Measurements from ENCODE around the gene SNORC. TPM values are rescaled to one million over a fixed set of nuclear protein-coding genes. Genes with fewer than 3 reads are reported as not detected.

Gene SNORC
- total RNA-seq, 1 donor from 2014 or later: 1.3 TPM

DNA sequence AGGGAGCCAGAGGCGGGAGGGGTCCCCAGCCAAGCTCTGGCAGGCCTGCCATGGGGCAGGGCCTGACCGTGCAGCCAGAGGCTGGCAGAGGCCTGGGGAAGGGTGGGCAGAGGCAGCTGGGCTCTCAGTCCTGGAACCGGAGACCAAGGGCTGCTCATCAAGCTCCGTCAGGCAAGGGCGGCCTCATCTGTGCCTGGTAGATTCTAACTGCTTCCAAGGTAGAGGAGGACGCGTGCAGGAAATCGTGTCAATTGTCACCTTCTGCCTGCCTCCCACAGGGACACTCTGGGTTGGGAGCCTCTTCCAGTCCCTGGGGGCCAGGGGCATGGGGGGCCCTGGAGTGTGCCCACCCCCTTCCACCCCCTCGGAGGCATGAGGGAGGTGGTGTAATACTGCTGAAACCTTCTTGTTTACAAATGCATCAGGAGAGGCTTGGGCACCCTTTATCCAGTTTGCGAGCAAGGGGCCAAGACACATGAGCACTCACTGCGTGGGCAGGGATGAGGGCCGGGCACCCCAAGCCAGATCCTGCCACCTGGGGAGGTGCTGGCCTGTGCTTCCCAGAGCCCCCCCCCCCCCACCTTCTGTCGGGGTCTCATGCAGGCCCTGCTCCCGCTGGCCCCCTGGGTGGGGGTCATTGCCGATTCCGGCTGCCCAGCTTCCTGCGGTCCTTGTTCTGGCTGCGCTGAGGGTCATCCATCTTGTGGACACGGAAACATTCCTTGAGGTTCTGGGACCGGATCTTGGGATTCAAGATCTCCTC lies 9.0 kb downstream of the SNORC start:
- DNase-seq: no peak
- intact Hi-C loops (cut with micrococcal nuclease): no loop called here
- ATAC-seq: no peak

DNA sequence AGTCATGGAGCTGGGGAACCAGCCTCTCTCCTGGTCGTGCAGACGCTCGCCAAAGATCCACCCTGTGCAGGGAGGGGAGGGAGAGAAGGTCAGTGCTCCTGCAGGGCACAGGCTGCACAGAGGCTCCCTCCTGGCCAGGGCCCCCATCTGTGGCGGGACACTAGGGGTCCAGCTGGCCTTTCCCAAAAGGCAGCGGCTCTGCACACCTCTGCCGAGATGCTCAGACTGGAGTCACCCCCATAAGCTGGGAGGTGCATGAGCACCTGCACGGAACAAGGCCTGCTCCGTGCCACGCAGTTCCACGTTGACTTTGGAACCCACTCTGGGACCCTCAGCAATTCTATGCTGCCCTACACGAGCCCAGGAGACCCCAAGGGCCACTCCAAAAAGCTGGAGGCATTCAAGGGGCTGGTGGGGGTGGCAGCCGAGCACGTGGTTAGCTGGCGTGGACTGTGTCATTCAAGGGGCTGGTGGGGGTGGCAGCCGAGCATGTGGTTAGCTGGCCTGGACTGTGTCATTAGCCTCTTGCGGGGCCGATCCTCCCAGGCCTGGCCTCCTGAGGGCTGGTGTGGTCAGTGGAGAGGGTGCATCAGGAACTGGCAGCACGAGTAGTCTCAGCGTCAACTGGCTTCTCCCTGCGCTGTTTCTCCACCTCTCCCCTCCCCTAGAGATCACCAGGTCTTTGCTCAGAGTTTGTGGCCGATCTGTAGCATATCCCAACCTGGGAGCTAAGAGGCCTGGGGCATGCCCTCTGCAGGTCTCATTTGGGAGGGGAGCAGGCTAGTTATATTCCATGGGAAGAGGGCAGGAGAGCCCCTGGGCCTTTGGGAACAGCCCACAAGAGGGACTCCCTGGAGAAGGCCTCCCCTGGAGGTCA lies 9.8 kb downstream of the SNORC start:
- intact Hi-C loops (cut with micrococcal nuclease): no loop called here
- DNase-seq: no peak
- ATAC-seq: no peak

DNA sequence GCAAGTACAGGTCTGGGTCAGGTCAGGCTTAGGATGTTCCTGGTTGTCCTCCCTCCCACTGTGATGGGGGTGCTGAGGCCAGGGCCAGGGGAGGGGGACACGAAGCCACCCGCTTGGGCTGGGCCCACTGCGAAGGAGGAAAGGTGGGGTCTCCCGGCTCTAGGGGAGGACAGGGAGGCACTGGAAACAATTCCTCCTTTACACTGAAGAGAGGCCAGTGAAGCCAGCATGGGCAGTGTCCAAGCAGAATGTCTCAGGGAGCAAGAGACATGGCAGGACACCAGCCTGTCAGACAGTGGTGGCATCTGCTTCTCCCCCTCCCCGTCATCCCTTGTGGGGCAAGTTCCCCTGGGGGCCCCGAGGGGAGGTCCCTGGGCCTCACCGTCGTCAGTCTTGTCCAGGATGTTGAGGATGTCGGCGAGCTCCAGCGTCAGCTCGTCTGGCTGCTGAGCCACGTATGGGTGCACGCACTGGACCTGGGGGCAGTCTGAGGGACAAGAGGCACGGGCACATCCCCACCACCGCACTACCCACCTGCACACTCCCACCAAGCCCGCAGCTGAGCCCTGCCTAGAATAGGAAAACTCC lies 10.8 kb downstream of the SNORC start:
- intact Hi-C loops (cut with micrococcal nuclease): no loop called here
- no peak for DNase-seq
- no peak for ATAC-seq

DNA sequence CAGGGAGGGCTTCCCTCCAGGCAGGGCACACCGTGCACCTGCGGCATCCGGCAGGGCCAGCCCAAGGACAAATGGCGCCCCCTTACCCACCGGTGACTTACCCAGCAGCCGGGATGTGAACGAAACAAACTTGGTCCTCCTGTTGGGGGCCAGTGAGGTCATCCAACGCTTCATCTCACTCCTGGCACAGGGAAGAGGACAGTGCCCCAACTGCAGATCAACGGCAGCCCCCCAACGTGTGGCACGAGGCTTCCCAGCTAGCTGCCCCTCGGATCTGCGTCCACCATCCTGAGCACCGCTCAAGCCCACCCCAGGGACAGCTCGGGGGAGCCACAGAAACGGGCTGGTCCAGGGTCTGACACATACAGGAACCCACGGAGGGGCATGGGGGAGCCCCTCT lies 12.0 kb downstream of the SNORC start:
- DNase-seq (no peak), ATAC-seq (no peak)
- intact Hi-C loops (cut with micrococcal nuclease): no loop called here

DNA sequence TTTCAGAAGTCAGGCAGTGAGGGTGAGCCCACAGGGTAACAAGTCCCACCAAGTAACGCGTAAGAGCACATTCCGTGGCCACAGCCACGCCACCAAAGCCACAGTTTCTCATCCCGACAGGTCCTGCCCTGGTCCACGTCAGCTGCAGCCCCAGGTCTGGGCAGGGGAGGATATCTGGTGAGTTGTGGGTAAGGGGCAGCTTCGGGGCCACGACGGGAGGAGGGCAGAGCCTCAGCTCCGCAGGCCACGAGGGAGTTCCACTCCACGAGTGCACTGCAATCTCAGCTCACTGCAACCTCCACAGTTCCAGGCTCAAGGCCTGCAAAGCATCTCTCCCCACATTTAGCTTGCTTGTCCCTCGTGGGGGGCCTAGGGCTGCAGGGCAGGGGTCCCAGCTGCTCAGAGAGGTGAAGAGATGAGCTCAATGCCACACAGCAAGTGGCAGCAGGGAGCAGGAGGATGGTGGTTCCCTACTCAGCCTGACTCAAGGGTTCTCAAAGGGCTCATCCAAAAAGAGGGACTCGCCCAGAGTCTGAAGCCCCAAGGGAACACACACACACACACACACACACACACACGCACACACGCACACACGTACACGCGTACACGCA lies 12.5 kb downstream of the SNORC start:
- DNase-seq: no peak
- intact Hi-C loops (cut with micrococcal nuclease): no loop called here
- ATAC-seq: no peak

DNA sequence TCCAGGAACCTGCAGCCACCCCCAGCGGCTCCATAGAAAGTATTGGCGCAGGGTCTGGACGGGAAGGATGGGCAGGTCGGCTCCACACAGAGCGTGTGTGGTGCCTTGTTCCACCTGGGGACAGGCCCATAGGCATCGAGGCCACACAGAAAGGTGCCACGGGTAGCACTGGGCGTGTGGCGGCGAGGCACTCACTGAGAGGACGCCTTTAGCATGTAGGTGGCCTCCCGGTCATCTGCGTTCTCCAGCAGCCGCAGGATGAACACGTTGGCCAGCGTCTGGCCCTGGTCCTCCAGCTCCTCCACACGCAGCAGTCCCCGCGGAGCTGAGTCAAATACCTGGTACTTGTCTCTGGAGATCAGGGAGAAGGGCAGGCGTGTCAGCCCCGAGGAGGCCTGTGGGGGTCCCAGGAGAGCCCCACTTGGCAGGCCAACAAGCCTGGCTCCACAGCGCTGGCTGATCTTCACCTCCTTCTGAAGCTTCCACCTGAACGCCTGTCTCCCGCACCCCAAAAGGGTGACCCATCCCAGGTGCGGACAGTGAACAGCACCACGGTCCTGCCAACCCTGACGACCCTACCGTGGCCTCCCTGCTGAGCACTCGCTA lies 13.2 kb downstream of the SNORC start:
- intact Hi-C loops (cut with micrococcal nuclease): no loop called here
- DNase-seq (no peak), ATAC-seq (no peak)

DNA sequence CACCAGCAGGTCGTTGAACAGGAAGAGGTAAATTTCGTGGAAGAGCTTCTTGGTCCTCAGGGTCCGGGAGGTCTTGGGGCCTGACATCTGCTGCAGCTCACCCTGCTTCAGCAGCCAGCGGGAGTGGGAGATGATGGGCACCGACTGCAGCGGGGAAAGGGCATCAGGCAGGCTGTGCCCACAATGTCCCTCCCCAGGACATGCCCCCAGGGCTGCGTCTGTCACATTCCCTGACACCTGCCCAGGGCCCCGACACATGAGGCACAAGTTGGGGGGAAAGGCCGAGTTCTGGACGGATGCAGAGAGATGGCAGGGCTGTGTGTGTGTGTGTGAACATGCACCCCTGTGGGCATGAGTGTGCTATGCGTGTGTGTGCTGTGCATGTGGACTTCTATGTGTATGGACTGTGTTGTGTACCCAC lies 13.9 kb downstream of the SNORC start:
- intact Hi-C loops (cut with micrococcal nuclease): no loop called here
- no peak for ATAC-seq
- DNase-seq: no peak

DNA sequence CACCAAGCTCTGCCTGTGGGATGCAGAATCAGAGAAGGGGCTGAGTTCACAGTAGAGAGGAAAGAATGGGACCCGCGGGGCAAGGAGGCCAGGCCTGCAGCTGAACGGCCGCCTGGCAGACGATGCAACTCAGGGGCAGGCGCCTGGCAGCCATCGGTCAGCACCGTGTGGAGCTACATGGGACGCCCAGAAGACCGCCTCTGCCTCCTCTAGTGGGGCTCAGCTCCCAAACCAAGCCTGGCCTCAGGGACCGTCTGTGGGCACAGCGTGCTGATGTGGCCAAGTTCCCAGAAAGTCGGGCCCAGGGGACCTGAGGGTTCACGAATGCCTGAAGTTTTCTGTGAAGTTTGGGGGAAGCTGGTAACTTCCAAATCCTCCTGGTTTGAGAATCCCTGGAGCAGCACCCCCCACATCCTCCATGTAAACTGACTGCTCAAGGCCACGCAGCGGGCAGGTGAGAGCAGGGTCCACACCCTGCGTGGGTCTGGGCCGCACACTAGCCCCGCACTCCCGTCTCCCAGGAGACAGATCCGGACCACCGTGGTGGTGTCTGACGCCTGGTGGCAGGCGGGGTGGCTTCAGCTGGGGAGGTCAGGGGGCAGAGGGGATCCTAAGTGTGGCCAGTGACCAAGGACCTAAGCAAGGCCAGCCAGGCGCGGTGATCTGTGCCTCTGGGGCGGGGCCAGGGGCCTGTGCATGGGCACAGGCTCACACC lies 14.6 kb downstream of the SNORC start:
- DNase-seq: no peak
- intact Hi-C loops (cut with micrococcal nuclease): no loop called here

DNA sequence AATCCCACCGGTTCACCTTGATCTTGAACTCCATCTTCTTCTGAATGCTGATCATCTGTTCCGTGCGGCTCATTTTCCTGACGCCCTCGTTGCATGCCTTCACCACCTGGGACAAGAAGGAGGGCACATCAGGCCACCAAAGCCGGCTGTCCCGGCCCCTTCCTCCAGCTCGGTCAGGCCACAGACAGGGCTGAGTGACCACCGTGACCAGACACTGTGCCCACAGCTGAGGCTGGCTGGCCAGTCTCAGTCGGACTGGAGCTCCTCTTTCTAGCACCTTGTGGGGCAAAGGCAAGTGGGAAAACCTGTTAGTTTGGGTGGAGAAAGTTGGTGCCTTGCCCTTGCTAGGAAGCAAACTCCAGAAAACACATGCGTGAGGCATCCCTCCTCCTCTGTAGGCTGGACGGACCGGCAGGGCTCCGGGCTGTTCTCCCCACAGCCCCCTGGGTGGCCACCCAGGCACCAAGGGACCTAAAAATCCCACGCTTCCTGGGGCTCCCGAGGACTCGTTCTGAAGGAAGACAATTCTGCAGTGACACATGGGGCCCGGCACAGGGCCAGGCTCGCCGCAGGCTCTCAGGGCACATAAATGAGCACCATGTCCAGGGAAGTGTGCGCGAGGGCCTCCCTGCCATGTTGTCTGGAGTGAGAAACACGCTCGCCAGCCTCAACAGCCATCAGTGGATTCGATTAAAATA lies 15.3 kb downstream of the SNORC start:
- DNase-seq (no peak), ATAC-seq (no peak)
- intact Hi-C loops (cut with micrococcal nuclease): no loop called here

More for the DNA sequence above, 14.6 kb downstream of the SNORC start:
- ATAC-seq: no peak

DNA sequence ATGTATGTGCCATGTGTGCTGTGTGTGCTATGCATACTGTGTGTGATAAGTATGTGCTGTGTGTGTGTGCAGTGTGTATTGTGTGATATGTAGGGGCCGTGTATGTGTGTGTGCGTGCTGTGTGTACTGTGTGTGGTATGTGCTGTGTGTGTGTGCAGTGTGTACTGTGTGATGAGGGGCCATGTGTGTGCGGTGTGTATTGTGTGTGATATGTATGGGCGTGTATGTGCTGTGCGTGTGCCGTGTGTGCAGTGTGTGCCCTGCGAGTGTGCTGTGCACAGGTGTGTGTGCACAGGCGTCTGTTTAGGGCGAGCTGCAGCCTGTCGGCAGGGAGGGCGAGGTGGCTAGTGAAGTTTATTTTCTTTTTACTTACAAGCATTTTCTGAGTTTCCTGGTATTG lies 16.1 kb downstream of the SNORC start:
- DNase-seq: no peak
- intact Hi-C loops (cut with micrococcal nuclease): no loop called here
- no peak for ATAC-seq

DNA sequence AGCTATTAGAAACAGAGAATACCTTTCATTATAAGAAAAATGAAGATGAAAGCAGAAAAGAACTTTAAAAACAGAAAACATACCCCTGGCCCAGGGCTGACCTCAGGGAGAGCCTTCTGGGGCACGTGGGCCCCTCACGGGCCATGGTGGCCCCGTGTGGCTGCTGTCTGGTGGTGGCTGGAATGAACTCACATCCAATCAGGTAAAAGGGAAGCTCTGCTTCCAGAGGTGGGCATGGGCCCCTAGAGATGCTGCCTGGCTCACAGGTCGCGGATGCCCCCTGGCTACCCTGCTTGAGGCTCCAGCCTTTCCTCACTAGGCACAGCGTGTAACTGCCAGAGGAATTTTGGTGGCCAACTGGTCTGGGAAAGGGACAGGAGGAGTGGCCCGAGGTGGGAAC lies 16.6 kb downstream of the SNORC start:
- intact Hi-C loops (cut with micrococcal nuclease): no loop called here
- no peak for ATAC-seq
- no peak for DNase-seq

DNA sequence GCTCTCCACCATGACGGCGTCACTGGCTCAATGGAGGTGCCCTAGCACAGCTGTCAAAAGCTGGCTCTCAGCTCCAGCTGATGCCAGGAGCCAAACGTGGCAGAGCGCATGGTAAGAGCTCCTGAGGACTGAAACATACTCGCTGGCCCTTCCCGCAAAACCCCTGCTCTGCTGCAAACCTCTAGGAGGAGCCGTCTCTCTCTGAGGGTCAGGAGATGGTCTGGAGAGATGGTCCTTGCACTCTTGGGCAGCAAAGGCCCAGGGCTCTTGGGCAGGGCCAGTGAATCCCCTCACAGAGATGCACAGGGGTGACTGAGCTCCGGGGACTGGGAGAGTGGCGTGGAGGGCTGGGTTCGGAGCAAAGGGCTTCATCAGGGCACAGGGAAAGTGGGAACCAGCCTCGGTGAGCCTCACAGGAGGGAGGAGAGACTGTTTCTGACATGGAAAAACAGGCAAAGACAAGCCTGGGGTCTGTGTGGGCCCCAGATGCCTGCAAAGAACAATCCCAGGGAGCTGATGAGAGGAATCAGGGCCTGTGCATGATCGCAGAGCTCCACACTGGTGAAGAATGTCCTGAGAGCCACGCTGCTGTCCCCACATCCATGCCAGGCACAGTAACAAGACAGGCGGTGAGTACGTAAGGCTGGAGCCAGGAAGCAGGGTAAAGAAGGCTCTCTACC lies 17.2 kb downstream of the SNORC start:
- DNase-seq (no peak), ATAC-seq (no peak)
- intact Hi-C loops (cut with micrococcal nuclease): no loop called here

DNA sequence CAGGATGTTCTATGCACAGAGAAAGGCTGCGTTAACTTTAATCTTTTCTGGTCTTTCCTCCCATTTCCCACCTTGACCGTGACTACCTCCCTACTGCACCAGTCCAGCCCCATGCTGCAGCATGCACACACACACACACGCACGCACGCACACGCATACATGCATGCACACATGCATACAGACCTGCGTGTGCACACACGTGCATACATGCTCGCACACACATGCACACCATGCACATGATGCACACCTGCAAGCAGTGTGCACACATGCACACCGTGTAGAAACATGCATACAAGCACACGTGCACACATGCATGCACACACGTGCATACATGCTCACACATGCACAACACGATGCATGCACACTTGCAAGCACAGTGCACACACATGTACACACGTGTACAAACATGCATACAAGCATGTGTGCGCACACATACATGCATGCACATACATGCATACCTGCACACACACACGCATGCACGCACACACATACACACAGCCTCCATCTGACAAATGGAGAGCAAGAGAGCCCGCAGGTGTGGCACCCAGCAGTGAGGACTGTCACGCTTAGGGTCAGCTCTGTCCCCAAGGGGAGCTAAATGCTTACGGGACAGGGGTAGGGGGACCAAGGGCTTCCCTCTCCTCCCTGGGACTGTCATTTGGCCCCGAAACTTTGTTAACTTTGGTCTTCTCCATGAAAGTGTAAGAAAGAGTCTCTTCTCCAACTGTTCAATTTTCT lies 18.2 kb downstream of the SNORC start:
- no peak for DNase-seq
- no peak for ATAC-seq
- intact Hi-C loops (cut with micrococcal nuclease): no loop called here

DNA sequence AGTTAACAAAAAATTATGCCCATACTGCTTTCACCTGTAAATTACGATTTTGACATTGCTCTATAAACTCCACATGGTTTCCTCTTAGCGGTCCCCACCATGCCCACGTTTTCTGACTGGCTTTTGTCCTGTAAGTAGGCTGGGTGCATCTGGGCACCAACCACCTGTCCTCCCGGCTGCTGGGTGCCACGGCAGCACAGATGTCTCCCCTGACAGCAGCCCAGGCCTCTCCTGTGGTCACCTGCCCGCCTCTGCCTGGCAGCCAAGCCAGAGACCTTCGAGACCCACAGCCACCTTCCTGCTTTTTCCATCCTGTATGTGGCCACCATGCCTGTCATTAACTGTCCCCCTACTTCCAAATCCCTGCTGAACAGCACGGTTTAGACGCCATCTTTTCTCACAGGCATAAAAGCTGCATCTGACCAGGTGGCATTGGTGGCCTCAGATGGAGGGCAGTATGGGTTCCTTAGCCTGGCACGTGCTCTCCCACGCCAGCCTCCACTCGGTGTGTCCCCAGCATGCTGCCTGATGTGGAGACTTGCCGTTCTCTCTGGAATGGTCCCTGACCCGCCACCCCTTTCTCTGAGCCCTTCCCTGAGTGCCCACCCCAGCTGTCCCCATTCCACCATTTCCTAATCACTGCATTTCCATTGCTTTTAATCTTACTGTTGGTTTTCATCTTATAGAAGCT lies 18.9 kb downstream of the SNORC start:
- ATAC-seq: no peak
- no peak for DNase-seq
- intact Hi-C loops (cut with micrococcal nuclease): no loop called here

DNA sequence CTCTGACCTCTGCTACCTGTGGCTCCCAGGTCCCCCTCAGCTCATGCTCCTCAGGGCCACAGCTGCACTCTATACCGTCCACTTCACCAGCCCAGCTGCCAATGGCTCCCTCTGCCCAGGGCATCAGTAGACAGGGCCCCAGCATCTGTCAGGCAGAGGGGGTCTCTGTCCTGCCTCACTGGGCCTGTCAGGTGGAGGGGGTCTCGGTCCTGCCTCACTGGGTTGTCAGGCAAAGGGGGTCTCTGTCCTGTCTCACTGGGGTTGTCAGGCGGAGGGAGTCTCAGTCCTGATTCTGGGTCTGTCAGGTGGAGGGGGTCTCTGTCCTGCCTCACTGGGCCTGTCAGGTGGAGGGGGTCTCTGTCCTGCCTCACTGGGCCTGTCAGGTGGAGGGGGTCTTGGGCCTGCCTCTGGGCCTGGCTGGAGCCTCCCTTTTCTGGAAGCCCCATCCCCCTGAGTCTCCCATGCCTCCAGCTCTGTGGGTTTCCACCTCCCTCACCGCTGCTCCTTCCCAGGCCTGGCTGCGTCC lies 19.9 kb downstream of the SNORC start:
- intact Hi-C loops (cut with micrococcal nuclease): no loop called here
- DNase-seq (no peak), ATAC-seq (no peak)

DNA sequence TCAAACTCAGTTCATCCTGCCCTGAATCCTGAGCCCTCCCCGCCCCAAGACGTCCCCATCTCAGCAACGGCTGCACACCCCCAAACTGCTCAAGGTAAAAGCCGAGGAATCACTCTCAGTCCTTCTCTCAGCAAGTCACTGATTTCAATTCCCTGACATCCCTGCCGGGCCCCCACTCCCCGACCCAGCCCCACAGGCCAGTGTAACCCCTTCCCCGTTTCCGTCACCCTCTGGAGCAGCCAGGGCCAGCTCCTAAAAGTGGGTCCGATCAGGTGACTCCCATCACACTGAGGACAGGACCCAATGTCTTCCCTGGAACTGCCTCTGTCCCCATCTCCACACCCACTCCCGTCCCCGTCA lies 20.5 kb downstream of the SNORC start:
- DNase-seq (no peak), ATAC-seq (no peak)
- intact Hi-C loops (cut with micrococcal nuclease): no loop called here

Measured in left ventricle myocardium superior (tissue), 1 donor.